Cardiac muscle cell (in vitro differentiated cells and primary cell): ENCODE measurements around the gene FBLN2. TPM values are rescaled to one million over a fixed set of nuclear protein-coding genes. Genes with fewer than 3 reads are reported as not detected.
A peak's percentile ranks its signal among the peaks of the same experiment; 100 is the strongest.

ENCODE experiments used
- DNase-seq, 2 donors: peaks; one replicate each; pipeline versions ENCODE4 v3.0.0 to v3.0.0-alpha.2; 2010 to 2017; ENCODE audit warnings: low read depth in 1 of 2, low spot score in 1 of 2
- H3K27ac ChIP-seq: fragments of 200-600 bp; sonication (generic); 2 replicates; pipeline ENCODE4 v1.5.1; 2016
- H3K27me3 ChIP-seq: fragments of 200-600 bp; sonication (generic); 2 replicates; pipeline ENCODE4 v1.6.0; 2016; ENCODE audit warnings: control low read depth
- H3K36me3 ChIP-seq: fragments of 200-600 bp; sonication (generic); 2 replicates; pipeline ENCODE4 v1.5.1; 2016; ENCODE audit warnings: control low read depth
- H3K4me1 ChIP-seq: fragments of 200-600 bp; sonication (generic); 2 replicates; pipeline ENCODE4 v1.8.1; 2017; ENCODE audit warnings: low read depth, mild to moderate bottlenecking, mixed run types
- H3K4me3 ChIP-seq: fragments of 200-600 bp; sonication (generic); 2 replicates; pipeline ENCODE4 v1.5.1; 2016; ENCODE audit warnings: mild to moderate bottlenecking
- H3K9me3 ChIP-seq: fragments of 200-600 bp; sonication (generic); 2 replicates; pipeline ENCODE4 v1.5.1; 2017; ENCODE audit warnings: low read depth, mild to moderate bottlenecking, control low read depth
- polyA plus RNA-seq: library from polyadenylated mRNA; unstranded; fragments of >200 nt; fragmentation: Nextera tagmentation; extraction: Ambion mirVana; gene quantifications from 2 replicates; pipeline ENCODE4 v1.2.1, GENCODE V29; 2016
- total RNA-seq: library from RNA; depleted of rRNA; stranded (reverse); fragments of >200 nt; gene quantifications from 2 replicates; pipeline ENCODE4 v1.2.3, GENCODE V29; 2016
- TF ChIP-seq, protein P1 (sequence below): IDR thresholded peaks from 2 replicates; pipeline ENCODE4 v1.5.1; 2012; ENCODE audit warnings: low read depth, mild to moderate bottlenecking, low read length

Gene FBLN2
- total and polyA plus RNA-seq, 2 experiments from 2014 or later = 19.3 to 42.4 TPM

DNA sequence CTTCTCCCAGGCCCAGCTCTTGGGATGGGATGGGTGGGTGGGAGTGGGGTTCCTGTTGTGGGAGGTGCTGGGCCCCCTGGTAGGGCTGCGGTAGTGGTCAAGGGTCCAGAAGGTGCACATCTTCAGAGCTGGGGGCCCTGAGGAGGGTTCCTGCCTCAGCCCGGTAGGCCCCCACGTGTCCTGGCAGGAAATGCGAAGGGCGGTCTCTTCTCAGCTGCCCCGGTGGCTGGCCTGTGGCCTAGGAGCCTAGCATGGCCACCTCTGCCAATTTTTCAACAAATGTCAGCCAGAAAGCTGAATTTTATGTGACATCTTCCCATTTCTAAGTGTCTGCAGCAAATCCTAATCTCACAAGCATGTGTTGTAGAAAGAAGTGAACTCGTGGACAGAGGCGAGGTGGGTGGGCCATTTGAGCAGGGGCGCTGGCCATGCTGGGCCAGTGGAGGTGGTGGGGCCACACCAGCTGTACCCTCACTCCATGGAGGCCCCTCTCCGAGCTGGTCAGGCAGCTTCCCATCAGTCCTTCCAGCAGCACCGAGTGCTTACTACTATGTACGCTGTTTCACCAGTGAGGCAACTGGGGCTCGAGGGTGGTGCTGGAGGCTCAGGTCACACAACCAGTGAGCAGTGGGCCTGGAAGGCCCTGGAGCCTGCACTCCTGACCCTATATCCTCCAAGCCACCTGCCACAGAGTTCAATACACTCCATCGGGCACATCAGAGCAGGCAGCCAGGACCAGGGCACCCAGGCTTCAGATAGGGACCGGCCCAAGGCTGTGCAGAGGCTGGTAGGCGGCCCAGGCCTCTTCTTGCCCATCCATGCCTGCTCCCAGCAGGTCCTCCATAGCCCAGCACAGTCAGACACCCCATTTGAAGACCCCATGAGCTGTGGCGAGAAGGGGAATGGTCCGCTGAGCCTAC, 23.2 kb downstream of the FBLN2 start:
- DNase-seq = no peak
- TF ChIP-seq, protein P1, sequence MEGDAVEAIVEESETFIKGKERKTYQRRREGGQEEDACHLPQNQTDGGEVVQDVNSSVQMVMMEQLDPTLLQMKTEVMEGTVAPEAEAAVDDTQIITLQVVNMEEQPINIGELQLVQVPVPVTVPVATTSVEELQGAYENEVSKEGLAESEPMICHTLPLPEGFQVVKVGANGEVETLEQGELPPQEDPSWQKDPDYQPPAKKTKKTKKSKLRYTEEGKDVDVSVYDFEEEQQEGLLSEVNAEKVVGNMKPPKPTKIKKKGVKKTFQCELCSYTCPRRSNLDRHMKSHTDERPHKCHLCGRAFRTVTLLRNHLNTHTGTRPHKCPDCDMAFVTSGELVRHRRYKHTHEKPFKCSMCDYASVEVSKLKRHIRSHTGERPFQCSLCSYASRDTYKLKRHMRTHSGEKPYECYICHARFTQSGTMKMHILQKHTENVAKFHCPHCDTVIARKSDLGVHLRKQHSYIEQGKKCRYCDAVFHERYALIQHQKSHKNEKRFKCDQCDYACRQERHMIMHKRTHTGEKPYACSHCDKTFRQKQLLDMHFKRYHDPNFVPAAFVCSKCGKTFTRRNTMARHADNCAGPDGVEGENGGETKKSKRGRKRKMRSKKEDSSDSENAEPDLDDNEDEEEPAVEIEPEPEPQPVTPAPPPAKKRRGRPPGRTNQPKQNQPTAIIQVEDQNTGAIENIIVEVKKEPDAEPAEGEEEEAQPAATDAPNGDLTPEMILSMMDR = no peak
- H3K27me3 ChIP-seq = no peaks in the 10 kb centered on the region

DNA sequence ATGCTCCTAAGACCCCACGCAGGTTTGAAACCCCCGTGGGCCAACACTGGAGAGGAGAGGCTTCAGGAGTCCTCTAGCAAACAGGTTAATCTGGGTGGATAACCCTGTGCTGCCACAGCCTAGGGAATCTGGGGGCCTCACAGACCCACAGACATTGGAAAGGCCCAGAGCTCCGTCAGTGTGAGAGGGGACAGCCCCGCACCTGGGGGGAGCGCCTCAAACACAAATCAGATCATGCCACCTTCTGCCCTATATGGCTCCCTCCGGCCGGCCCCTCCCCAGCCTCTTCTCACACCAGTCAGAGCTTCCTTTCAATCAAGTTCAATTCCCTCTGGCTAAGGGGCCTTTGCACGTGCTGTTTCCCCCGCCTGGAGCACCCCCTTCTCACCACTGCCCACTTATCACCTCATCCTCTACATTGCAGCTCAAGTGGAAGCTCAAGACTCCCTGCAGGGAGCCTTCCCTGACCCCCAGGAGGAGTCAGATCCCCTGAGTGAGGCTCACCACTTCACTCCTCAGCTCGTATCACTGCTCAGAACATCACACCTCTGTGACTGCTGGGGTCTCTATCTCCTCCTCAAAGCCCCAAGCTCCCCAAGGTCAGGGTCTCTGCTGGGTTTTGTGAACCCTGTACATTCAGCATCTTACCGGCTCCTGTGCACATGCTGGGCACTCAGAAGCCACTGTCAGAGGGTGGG, 24.1 kb downstream of the FBLN2 start:
- H3K4me3 ChIP-seq = no peak overlapping the region
- no peak for DNase-seq
- H3K4me1 ChIP-seq = peaks cover 32% of the 10 kb centered on the region
- H3K9me3 ChIP-seq = no peaks in the 10 kb centered on the region
- H3K27ac ChIP-seq = no peak overlapping the region
- no peaks in the 10 kb centered on the region for H3K36me3 ChIP-seq
- TF ChIP-seq, protein P1 = no peak
- no peaks in the 10 kb centered on the region for H3K27me3 ChIP-seq

More for the DNA sequence above, 23.2 kb downstream of the FBLN2 start:
- Histone ChIP-seq H3K27ac (no peak overlapping the region), H3K4me3 (no peak overlapping the region), H3K9me3 (no peaks in the 10 kb centered on the region), H3K36me3 (no peaks in the 10 kb centered on the region), H3K4me1 (peaks cover 35% of the 10 kb centered on the region)

DNA sequence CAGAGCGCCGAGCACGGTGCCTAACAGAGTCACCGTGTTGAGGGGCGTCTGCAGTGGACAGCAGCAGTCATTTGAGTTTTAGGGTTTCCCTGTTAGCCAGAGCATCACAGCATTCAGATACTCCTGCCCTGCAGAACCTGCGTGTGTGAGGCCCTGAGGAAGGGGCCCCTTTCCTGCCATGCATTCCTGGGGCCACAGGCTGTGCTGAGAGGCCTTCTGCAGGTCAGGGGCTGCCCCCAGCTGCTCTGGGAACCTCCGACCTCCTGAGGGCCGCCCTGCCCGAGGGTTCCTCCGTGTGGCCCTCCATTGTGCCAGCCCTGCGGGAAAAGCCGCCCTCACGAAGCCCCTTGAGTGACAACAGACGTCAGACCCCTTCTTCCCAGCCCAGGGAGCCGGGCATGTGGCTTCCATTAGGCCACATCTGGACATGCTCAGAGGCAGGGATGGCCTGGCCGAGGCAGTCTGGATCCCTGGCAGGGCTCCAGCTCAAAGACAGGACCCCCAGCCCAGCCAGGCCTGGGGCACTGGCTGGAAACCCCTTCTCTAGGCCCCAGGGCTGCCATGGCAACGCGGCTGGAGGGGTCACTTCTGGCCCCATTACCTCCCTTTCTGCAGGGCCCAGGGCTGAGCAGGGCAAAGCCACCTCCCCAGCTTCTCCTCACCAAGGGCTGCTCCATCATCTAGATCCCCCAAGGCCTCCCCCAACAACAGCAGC, 25.3 kb downstream of the FBLN2 start:
- no peaks in the 10 kb centered on the region for H3K9me3 ChIP-seq
- DNase-seq = peak in 1 of 2 donors; percentile 36
- H3K36me3 ChIP-seq = no peaks in the 10 kb centered on the region
- H3K27me3 ChIP-seq = no peaks in the 10 kb centered on the region
- TF ChIP-seq, protein P1 = no peak
- H3K4me1 ChIP-seq = peaks cover 22% of the 10 kb centered on the region
- H3K4me3 ChIP-seq = no peak overlapping the region
- H3K27ac ChIP-seq = peak overlapping the region; percentile 77

DNA sequence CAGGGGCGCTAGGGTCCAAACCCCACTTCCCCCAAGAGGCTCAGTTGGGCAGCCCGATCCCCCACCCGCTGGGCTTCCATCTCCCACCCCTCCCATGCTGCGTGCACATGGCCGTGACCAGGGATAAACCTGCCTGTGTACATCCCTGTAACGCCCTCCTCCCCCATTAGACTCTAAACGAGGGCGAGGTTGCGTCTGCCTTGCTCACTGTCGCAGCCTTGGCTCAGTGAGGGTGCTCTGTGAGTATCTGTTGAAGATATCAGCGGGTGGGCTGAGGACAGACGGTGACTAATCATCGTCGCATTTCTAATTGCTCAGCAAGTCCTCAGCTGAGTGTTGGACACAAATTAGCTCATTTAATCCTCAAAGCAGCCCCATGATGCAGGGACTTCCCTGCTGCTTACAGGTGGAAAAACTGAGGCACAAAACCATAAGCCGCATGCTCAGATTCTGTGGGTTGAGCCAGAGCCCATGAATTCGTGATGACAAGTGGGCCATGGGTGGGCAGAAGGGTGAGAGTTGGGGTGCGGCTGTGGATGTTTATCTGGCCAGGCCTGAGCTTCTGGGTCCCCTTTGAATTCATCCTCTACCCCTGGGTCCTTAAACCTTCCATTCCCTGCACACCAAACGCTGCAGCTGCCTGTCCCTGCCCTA, 26.0 kb downstream of the FBLN2 start:
- Histone ChIP-seq H3K4me3 (no peak overlapping the region), H3K27ac (peak overlapping the region; percentile 77), H3K9me3 (no peaks in the 10 kb centered on the region), H3K27me3 (no peaks in the 10 kb centered on the region), H3K4me1 (peaks cover 22% of the 10 kb centered on the region), H3K36me3 (no peaks in the 10 kb centered on the region)
- TF ChIP-seq, protein P1 = no peak
- DNase-seq = peak in 1 of 2 donors; percentile 34
